ENCODE measurements around the gene FAAH.

Gene FAAH

GRCh38 chr1:46411010-46411405 is 16.9 kb downstream of the FAAH start:
- in situ Hi-C loops (cut with HindIII; ENCODE audit: low sequenced_read_pairs) = no loop called here
- DNase-seq (ENCODE audit: low read depth, low spot score) = no peak
- no peak for TF ChIP-seq CTCF (IDR thresholded peaks at IDR 0.05; ENCODE audit: low read depth, low read length)
- H3K4me3 ChIP-seq (ENCODE audit: low read depth, low read length) = no peak overlapping the region

GRCh38 chr1:46411601-46412341 is 17.7 kb downstream of the FAAH start:
- no peak for DNase-seq (ENCODE audit: low read depth, low spot score)
- peak; percentile 48 for TF ChIP-seq CTCF (IDR thresholded peaks at IDR 0.05; ENCODE audit: low read depth, low read length)
- in situ Hi-C loops (cut with HindIII; ENCODE audit: low sequenced_read_pairs) = no loop called here
- H3K4me3 ChIP-seq (ENCODE audit: low read depth, low read length) = no peak overlapping the region

- no peak for TF ChIP-seq CTCF (IDR thresholded peaks at IDR 0.05; ENCODE audit: low read depth, low read length)
- no peak for DNase-seq (ENCODE audit: low read depth, low spot score)
- H3K4me3 ChIP-seq (ENCODE audit: low read depth, low read length) = no peak overlapping the region
- in situ Hi-C loops (cut with HindIII; ENCODE audit: low sequenced_read_pairs) = no loop called here
These were observed 18.9 kb downstream of the FAAH start for GRCh38 chr1:46412893-46413595.

- no peak for DNase-seq (ENCODE audit: low read depth, low spot score)
- H3K4me3 ChIP-seq (ENCODE audit: low read depth, low read length) = no peak overlapping the region
- in situ Hi-C loops (cut with HindIII; ENCODE audit: low sequenced_read_pairs) = no loop called here
- peak; percentile 43 for TF ChIP-seq CTCF (IDR thresholded peaks at IDR 0.05; ENCODE audit: low read depth, low read length)
These were observed 19.5 kb downstream of the FAAH start for GRCh38 chr1:46413596-46413985.

GRCh38 chr1:46415514-46415913 is 21.4 kb downstream of the FAAH start:
- no peak for TF ChIP-seq CTCF (IDR thresholded peaks at IDR 0.05; ENCODE audit: low read depth, low read length)
- no peak overlapping the region for H3K4me3 ChIP-seq (ENCODE audit: low read depth, low read length)
- in situ Hi-C loops (cut with HindIII; ENCODE audit: low sequenced_read_pairs) = no loop called here
- no peak for DNase-seq (ENCODE audit: low read depth, low spot score)

GRCh38 chr1:46418976-46419375 is 24.9 kb downstream of the FAAH start:
- DNase-seq (ENCODE audit: low read depth, low spot score) = no peak
- no peak for TF ChIP-seq CTCF (IDR thresholded peaks at IDR 0.05; ENCODE audit: low read depth, low read length)
- no peak overlapping the region for H3K4me3 ChIP-seq (ENCODE audit: low read depth, low read length)
- in situ Hi-C loops (cut with HindIII; ENCODE audit: low sequenced_read_pairs) = no loop called here

All from astrocyte of the spinal cord (primary cell).